ENCODE results near the gene MAP3K12. TPM values are rescaled to one million over a fixed set of nuclear protein-coding genes. Genes with fewer than 3 reads are reported as not detected.

Gene MAP3K12
- total and polyA plus RNA-seq, 2 of the 13 experiments (the other 11 are each of a cell fraction or from before 2014, with no cell fraction given): 0.20 to 1.1 TPM

DNA sequence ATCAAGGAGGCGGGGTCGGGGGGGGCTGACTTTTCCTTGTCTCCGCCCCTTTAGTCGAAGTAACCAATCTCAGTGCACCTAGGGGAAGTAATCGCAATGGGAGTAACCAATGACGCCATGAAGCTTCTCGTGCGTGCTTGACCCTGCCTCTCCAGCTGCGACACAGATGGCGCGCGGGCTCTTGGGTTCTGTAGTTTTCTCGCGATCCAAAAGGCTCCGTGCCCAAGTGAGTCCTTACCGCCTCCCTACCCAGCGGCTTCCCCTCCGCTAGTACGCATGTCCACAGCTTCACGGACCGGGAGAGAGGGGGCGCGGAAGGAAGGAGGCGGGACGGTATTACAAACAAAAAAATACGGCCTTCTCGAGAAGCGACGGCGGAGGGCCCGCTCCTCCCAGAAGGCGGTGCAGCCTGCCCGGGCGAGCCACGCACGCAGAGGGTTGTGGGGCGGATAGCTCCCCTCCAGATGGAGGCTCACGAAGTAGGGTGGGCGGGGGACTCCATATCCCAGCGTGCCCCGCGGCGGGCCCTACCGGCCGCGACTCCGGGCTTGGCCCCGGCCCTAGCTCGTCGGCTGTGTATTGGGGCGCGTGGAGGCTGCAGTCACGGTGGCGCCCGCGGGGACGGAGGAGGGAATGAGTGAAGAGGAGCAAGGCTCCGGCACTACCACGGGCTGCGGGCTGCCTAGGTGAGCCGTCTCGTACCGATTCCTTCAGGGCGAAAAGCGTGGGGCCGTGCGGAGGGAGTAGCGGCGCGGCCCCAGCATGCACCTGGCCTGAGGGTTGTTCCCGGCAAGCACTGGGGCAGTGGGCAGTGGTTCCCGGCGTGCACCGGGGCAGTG lies 1.7 kb upstream of the MAP3K12 start, which contains the start of gene TARBP2 (continued):
- TF ChIP-seq ZBTB49 (CRISPR knock-in tag; IDR thresholded peaks at IDR 0.05; ENCODE audit: borderline replicate concordance) (no peak), ZNF282 (IDR thresholded peaks at IDR 0.05; ENCODE audit: partially characterized antibody) (no peak), MEIS2 (CRISPR knock-in tag; IDR thresholded peaks at IDR 0.05) (peak; percentile 47), MAFG (CRISPR knock-in tag; IDR thresholded peaks at IDR 0.05) (no peak), GPBP1L1 (CRISPR knock-in tag; IDR thresholded peaks at IDR 0.05) (no peak), ZBTB44 (CRISPR knock-in tag; IDR thresholded peaks at IDR 0.05) (peak; percentile 13; the same call in 1 of the 2 replicates), HDAC2 (CRISPR knock-in tag; IDR thresholded peaks at IDR 0.05) (no peak; the same call in 1 of the 2 replicates), STAT6 (CRISPR knock-in tag; IDR thresholded peaks at IDR 0.05; ENCODE audit: borderline replicate concordance) (no peak), PHF8 (CRISPR knock-in tag; IDR thresholded peaks at IDR 0.05) (peak; percentile 99), ZNF142 (CRISPR knock-in tag; IDR thresholded peaks at IDR 0.05) (peak; percentile 86)
- TF ChIP-seq, protein P1, sequence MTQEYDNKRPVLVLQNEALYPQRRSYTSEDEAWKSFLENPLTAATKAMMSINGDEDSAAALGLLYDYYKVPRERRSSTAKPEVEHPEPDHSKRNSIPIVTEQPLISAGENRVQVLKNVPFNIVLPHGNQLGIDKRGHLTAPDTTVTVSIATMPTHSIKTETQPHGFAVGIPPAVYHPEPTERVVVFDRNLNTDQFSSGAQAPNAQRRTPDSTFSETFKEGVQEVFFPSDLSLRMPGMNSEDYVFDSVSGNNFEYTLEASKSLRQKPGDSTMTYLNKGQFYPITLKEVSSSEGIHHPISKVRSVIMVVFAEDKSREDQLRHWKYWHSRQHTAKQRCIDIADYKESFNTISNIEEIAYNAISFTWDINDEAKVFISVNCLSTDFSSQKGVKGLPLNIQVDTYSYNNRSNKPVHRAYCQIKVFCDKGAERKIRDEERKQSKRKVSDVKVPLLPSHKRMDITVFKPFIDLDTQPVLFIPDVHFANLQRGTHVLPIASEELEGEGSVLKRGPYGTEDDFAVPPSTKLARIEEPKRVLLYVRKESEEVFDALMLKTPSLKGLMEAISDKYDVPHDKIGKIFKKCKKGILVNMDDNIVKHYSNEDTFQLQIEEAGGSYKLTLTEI (CRISPR knock-in tag; conservative IDR thresholded peaks at IDR 0.05): no peak

All from HepG2 (cell line).